DOHH2 (cell line): ENCODE measurements around the gene STK11.

Experiments
- H3F3A ChIP-seq: fragments of 200-600 bp; sonication (generic), shearing (Covaris generic); 2 replicates; pipeline ENCODE4 v1.6.0; 2016; ENCODE audit warnings: antibody characterized with exemption, mild to moderate bottlenecking; ENCODE audit not compliant: control insufficient read depth, insufficient read depth
- H3K27ac ChIP-seq: fragments of 200-600 bp; sonication (generic); 2 replicates; pipeline ENCODE4 v1.5.1; 2014; ENCODE audit warnings: low read depth, mild to moderate bottlenecking, low read length, moderate library complexity
- H3K27me3 ChIP-seq: fragments of 200-600 bp; sonication (generic); 2 replicates; pipeline ENCODE4 v1.6.1; 2014; ENCODE audit warnings: mild to moderate bottlenecking, low read length, mixed read lengths; ENCODE audit not compliant: control insufficient read depth
- H3K36me3 ChIP-seq: fragments of 200-600 bp; sonication (generic); 2 replicates; pipeline ENCODE4 v1.6.1; 2014; ENCODE audit warnings: mild to moderate bottlenecking, low read length, moderate library complexity, mixed read lengths; ENCODE audit not compliant: control insufficient read depth
- H3K4me1 ChIP-seq: fragments of 200-600 bp; sonication (generic); 2 replicates; pipeline ENCODE4 v1.6.1; 2014; ENCODE audit warnings: mild to moderate bottlenecking, low read length, mixed read lengths; ENCODE audit not compliant: control insufficient read depth
- H3K4me2 ChIP-seq: fragments of 200-600 bp; sonication (generic); 2 replicates; pipeline ENCODE4 v1.6.0; 2014; ENCODE audit warnings: mild to moderate bottlenecking, low read length, moderate library complexity
- H3K4me3 ChIP-seq: fragments of 200-600 bp; sonication (generic); 2 replicates; pipeline ENCODE4 v1.5.1; 2014; ENCODE audit warnings: mild to moderate bottlenecking, low read length, mixed read lengths
- H3K79me2 ChIP-seq: fragments of 200-600 bp; sonication (generic); 2 replicates; pipeline ENCODE4 v1.6.1; 2014; ENCODE audit warnings: mild to moderate bottlenecking, low read length, mixed read lengths; ENCODE audit not compliant: control insufficient read depth
- H3K9me2 ChIP-seq: fragments of 200-600 bp; sonication (generic); replicated peaks from 2 replicates; pipeline ENCODE4 v1.6.1; 2014; ENCODE audit warnings: mild to moderate bottlenecking, low read length, mixed read lengths; ENCODE audit not compliant: control insufficient read depth
- H3K9me3 ChIP-seq: fragments of 200-600 bp; sonication (generic); 2 replicates; pipeline ENCODE4 v1.6.1; 2014; ENCODE audit warnings: antibody characterized with exemption, low read length, mixed read lengths; ENCODE audit not compliant: control insufficient read depth, insufficient read depth
- H4K20me1 ChIP-seq: fragments of 200-600 bp; sonication (generic); 2 replicates; pipeline ENCODE4 v1.6.0; 2014; ENCODE audit warnings: low read depth, mild to moderate bottlenecking, antibody characterized with exemption, low read length, moderate library complexity; ENCODE audit not compliant: control insufficient read depth, insufficient read depth
- CTCF ChIP-seq: fragments of 200-600 bp; sonication (generic); IDR thresholded peaks from one replicate; pipeline ENCODE4 v1.5.1; 2014; ENCODE audit warnings: antibody characterized with exemption, mild to moderate bottlenecking, low read depth, low read length; ENCODE audit not compliant: poor library complexity, severe bottlenecking
- EZH2phosphoT487 ChIP-seq: fragments of 200-600 bp; sonication (generic); IDR thresholded peaks from 2 replicates; pipeline ENCODE4 v1.6.1; 2017; ENCODE audit warnings: borderline replicate concordance, mild to moderate bottlenecking, antibody characterized with exemption, low read length, moderate library complexity, mixed read lengths

The STK11 gene

GRCh38 chr19:1214299-1214861 is 8.8 kb downstream of the STK11 start:
- H3K79me2 ChIP-seq: peaks cover 98% of the 10 kb centered on the region
- no peaks in the 10 kb centered on the region for H3K9me2 ChIP-seq
- no peak overlapping the region for H3K27ac ChIP-seq
- H4K20me1 ChIP-seq: peaks cover 14% of the 10 kb centered on the region; the same call in 1 of the 2 replicates
- no peaks in the 10 kb centered on the region for H3K9me3 ChIP-seq
- H3K36me3 ChIP-seq: peaks cover 32% of the 10 kb centered on the region
- no peak overlapping the region for H3K4me3 ChIP-seq
- H3F3A ChIP-seq: no peaks in the 10 kb centered on the region
- no peak overlapping the region for H3K4me2 ChIP-seq
- H3K4me1 ChIP-seq: peaks cover 8% of the 10 kb centered on the region
- TF ChIP-seq CTCF: no peak
- no peak for TF ChIP-seq EZH2phosphoT487
- H3K27me3 ChIP-seq: no peaks in the 10 kb centered on the region

GRCh38 chr19:1214862-1215731 is 9.5 kb downstream of the STK11 start:
- TF ChIP-seq CTCF: no peak
- TF ChIP-seq EZH2phosphoT487: no peak
- no peaks in the 10 kb centered on the region for H3K9me3 ChIP-seq
- H4K20me1 ChIP-seq: peaks cover 14% of the 10 kb centered on the region; the same call in 1 of the 2 replicates
- no peak overlapping the region for H3K4me2 ChIP-seq
- no peaks in the 10 kb centered on the region for H3K27me3 ChIP-seq
- no peak overlapping the region for H3K4me3 ChIP-seq
- no peak overlapping the region for H3K27ac ChIP-seq
- H3K36me3 ChIP-seq: peaks cover 29% of the 10 kb centered on the region
- H3K9me2 ChIP-seq: no peaks in the 10 kb centered on the region
- peaks cover 8% of the 10 kb centered on the region for H3K4me1 ChIP-seq
- H3F3A ChIP-seq: no peaks in the 10 kb centered on the region
- peaks cover 95% of the 10 kb centered on the region for H3K79me2 ChIP-seq

GRCh38 chr19:1216756-1217155 is 11.2 kb downstream of the STK11 start:
- peaks cover 87% of the 10 kb centered on the region for H3K79me2 ChIP-seq
- no peaks in the 10 kb centered on the region for H3F3A ChIP-seq
- peaks cover 38% of the 10 kb centered on the region for H3K36me3 ChIP-seq
- H3K9me2 ChIP-seq: no peaks in the 10 kb centered on the region
- H4K20me1 ChIP-seq: peaks cover 8% of the 10 kb centered on the region; the same call in 1 of the 2 replicates
- peaks cover 8% of the 10 kb centered on the region for H3K4me1 ChIP-seq
- no peak overlapping the region for H3K4me2 ChIP-seq
- H3K9me3 ChIP-seq: no peaks in the 10 kb centered on the region
- TF ChIP-seq EZH2phosphoT487 (no peak), CTCF (no peak)
- no peak overlapping the region for H3K27ac ChIP-seq
- no peaks in the 10 kb centered on the region for H3K27me3 ChIP-seq
- no peak overlapping the region for H3K4me3 ChIP-seq
